ENCODE results near the gene HNRNPA3. TPM values are rescaled to one million over a fixed set of nuclear protein-coding genes. Genes with fewer than 3 reads are reported as not detected.
"Not testable (repeated sequence)": the region's sequence is repeated elsewhere in the genome, so short reads cannot be mapped to it uniquely, and the experiment has no call there.

HNRNPA3 gene
- total and polyA plus RNA-seq, 4 donors, result 118 to 178 (median 144) TPM

GRCh38 chr2:177221534-177221933 lies 8.9 kb downstream of the HNRNPA3 start:
- no peak for ATAC-seq (ENCODE audit: low FRiP score)
- Histone ChIP-seq H3K4me3 (ENCODE audit: low read length in 2 of 2) (no peak overlapping the region), H3K27ac (ENCODE audit: low read depth in 1 of 2, low read length in 2 of 2) (no peak overlapping the region), H3K4me1 (ENCODE audit: control insufficient read depth in 1 of 2, insufficient read depth in 2 of 2, low read length in 2 of 2) (no peaks in the 10 kb centered on the region), H3K9me3 (ENCODE audit: control insufficient read depth, low read length) (no peaks in the 10 kb centered on the region), H3K36me3 (ENCODE audit: control insufficient read depth in 1 of 2, insufficient read depth in 2 of 2, low read length in 1 of 2) (peaks cover 0 to 4% of the 10 kb centered on the region in 2 donors), H3K27me3 (ENCODE audit: control insufficient read depth in 1 of 2, insufficient read depth in 2 of 2, low read length in 1 of 2) (no peaks in the 10 kb centered on the region)
- intact Hi-C loops (cut with DNase I), result no loop called here
- DNase-seq, result no peak
- 88 to 89% methylated on average over 3 of the region's 3 CpGs for WGBS, 2 donors

DNA sequence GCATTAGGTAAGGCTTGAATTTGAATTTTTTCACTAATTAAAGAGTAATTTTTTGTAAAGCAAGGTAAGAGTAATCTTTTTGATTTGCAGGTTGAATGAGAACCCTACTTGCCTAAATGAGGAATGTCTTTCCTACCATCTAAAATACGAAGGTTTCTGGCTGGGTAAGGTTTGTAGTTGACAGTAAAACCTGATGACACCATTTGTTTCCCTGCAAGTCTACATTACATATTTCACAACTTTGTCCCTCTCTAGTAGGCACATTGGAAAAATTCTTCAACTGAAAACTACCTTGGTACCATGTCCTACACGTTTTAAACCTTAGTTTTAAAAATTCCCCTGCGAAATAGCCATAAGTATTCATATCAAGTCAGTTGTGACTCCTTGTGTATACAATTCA lies 9.4 kb downstream of the HNRNPA3 start:
- H3K36me3 ChIP-seq (ENCODE audit: control insufficient read depth in 1 of 2, insufficient read depth in 2 of 2, low read length in 1 of 2), result peaks cover 0 to 4% of the 10 kb centered on the region in 2 donors
- no peaks in the 10 kb centered on the region for H3K4me1 ChIP-seq (ENCODE audit: control insufficient read depth in 1 of 2, insufficient read depth in 2 of 2, low read length in 2 of 2)
- intact Hi-C loops (cut with DNase I), result no loop called here
- DNase-seq (no peak), ATAC-seq (ENCODE audit: low FRiP score) (no peak)
- no peaks in the 10 kb centered on the region for H3K9me3 ChIP-seq (ENCODE audit: control insufficient read depth, low read length)
- WGBS, 2 donors, result 69 to 71% methylated on average over 3 of the region's 3 CpGs
- no peak overlapping the region for H3K4me3 ChIP-seq (ENCODE audit: low read length in 2 of 2)
- H3K27ac ChIP-seq (ENCODE audit: low read depth in 1 of 2, low read length in 2 of 2), result no peak overlapping the region
- H3K27me3 ChIP-seq (ENCODE audit: control insufficient read depth in 1 of 2, insufficient read depth in 2 of 2, low read length in 1 of 2), result no peaks in the 10 kb centered on the region

- H3K4me3 ChIP-seq (ENCODE audit: low read length in 2 of 2); DNase-seq; H3K27ac ChIP-seq (ENCODE audit: low read depth in 1 of 2, low read length in 2 of 2); ATAC-seq (ENCODE audit: low FRiP score); H3K27me3 ChIP-seq (ENCODE audit: control insufficient read depth in 1 of 2, insufficient read depth in 2 of 2, low read length in 1 of 2); H3K4me1 ChIP-seq (ENCODE audit: control insufficient read depth in 1 of 2, insufficient read depth in 2 of 2, low read length in 2 of 2); H3K9me3 ChIP-seq (ENCODE audit: control insufficient read depth, low read length); H3K36me3 ChIP-seq (ENCODE audit: control insufficient read depth in 1 of 2, insufficient read depth in 2 of 2, low read length in 1 of 2); intact Hi-C loops (cut with DNase I): not testable (repeated sequence)
Observed at GRCh38 chr2:177223436-177223835, 10.8 kb downstream of the HNRNPA3 start.

DNA sequence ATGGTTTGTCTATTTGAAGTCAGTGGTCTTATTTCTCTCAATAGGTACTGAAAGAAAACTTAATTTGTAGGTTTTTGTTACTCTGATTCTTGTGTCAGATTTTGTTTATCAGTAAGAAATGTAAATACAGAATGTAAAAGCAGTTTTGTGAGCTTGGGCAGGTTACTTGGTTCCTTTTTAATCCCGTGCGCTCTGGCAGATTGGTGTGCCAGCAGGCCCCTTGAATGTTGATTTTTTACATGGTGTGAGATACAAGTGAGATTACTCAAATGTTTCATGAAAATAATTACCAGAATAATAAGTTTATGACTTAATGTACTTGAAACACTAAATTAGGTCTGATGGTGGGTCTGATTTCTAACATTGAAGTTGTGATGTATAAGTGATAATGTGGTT lies 13.4 kb downstream of the HNRNPA3 start:
- ATAC-seq (ENCODE audit: low FRiP score) (no peak), DNase-seq (no peak)
- WGBS, 2 donors, result 44 to 53% methylated on average over 2 of the region's 2 CpGs
- intact Hi-C loops (cut with DNase I), result no loop called here
- no peak overlapping the region for H3K27ac ChIP-seq (ENCODE audit: low read depth in 1 of 2, low read length in 2 of 2)
- peaks cover 4 to 9% of the 10 kb centered on the region in 2 donors for H3K36me3 ChIP-seq (ENCODE audit: control insufficient read depth in 1 of 2, insufficient read depth in 2 of 2, low read length in 1 of 2)
- H3K4me3 ChIP-seq (ENCODE audit: low read length in 2 of 2), result no peak overlapping the region
- H3K27me3 ChIP-seq (ENCODE audit: control insufficient read depth in 1 of 2, insufficient read depth in 2 of 2, low read length in 1 of 2), result no peaks in the 10 kb centered on the region
- H3K4me1 ChIP-seq (ENCODE audit: control insufficient read depth in 1 of 2, insufficient read depth in 2 of 2, low read length in 2 of 2), result no peaks in the 10 kb centered on the region
- no peaks in the 10 kb centered on the region for H3K9me3 ChIP-seq (ENCODE audit: control insufficient read depth, low read length)

GRCh38 chr2:177229442-177230242 lies 17.0 kb downstream of the HNRNPA3 start:
- H3K9me3 ChIP-seq (ENCODE audit: control insufficient read depth, low read length), result no peaks in the 10 kb centered on the region
- peak overlapping the region in 1 of 2 donors; percentile 33 for H3K27ac ChIP-seq (ENCODE audit: low read depth in 1 of 2, low read length in 2 of 2)
- 85 to 86% methylated on average over 8 of the region's 8 CpGs for WGBS, 2 donors
- H3K4me1 ChIP-seq (ENCODE audit: control insufficient read depth in 1 of 2, insufficient read depth in 2 of 2, low read length in 2 of 2), result peaks cover 2 to 5% of the 10 kb centered on the region in 2 donors
- no peak for ATAC-seq (ENCODE audit: low FRiP score)
- intact Hi-C loops (cut with DNase I), result no loop called here
- no peak overlapping the region for H3K4me3 ChIP-seq (ENCODE audit: low read length in 2 of 2)
- peaks cover 6 to 9% of the 10 kb centered on the region in 2 donors for H3K36me3 ChIP-seq (ENCODE audit: control insufficient read depth in 1 of 2, insufficient read depth in 2 of 2, low read length in 1 of 2)
- no peaks in the 10 kb centered on the region for H3K27me3 ChIP-seq (ENCODE audit: control insufficient read depth in 1 of 2, insufficient read depth in 2 of 2, low read length in 1 of 2)
- DNase-seq, result no peak

- Histone ChIP-seq H3K4me3 (ENCODE audit: low read length in 2 of 2) (no peak overlapping the region), H3K27me3 (ENCODE audit: control insufficient read depth in 1 of 2, insufficient read depth in 2 of 2, low read length in 1 of 2) (no peaks in the 10 kb centered on the region), H3K27ac (ENCODE audit: low read depth in 1 of 2, low read length in 2 of 2) (no peak overlapping the region), H3K4me1 (ENCODE audit: control insufficient read depth in 1 of 2, insufficient read depth in 2 of 2, low read length in 2 of 2) (peaks cover 2 to 5% of the 10 kb centered on the region in 2 donors), H3K9me3 (ENCODE audit: control insufficient read depth, low read length) (no peaks in the 10 kb centered on the region), H3K36me3 (ENCODE audit: control insufficient read depth in 1 of 2, insufficient read depth in 2 of 2, low read length in 1 of 2) (peaks cover 6 to 9% of the 10 kb centered on the region in 2 donors)
- intact Hi-C loops (cut with DNase I), result no loop called here
- no peak for ATAC-seq (ENCODE audit: low FRiP score)
- WGBS, 2 donors, result 88 to 89% methylated on average over 3 of the region's 3 CpGs
- DNase-seq, result no peak
Observed at GRCh38 chr2:177231270-177231669, 18.7 kb downstream of the HNRNPA3 start.

- intact Hi-C loops (cut with DNase I), result no loop called here
- no peak for DNase-seq
- Histone ChIP-seq H3K9me3 (ENCODE audit: control insufficient read depth, low read length) (no peaks in the 10 kb centered on the region), H3K27ac (ENCODE audit: low read depth in 1 of 2, low read length in 2 of 2) (no peak overlapping the region), H3K4me3 (ENCODE audit: low read length in 2 of 2) (no peak overlapping the region), H3K27me3 (ENCODE audit: control insufficient read depth in 1 of 2, insufficient read depth in 2 of 2, low read length in 1 of 2) (no peaks in the 10 kb centered on the region), H3K36me3 (ENCODE audit: control insufficient read depth in 1 of 2, insufficient read depth in 2 of 2, low read length in 1 of 2) (peaks cover 6 to 9% of the 10 kb centered on the region in 2 donors), H3K4me1 (ENCODE audit: control insufficient read depth in 1 of 2, insufficient read depth in 2 of 2, low read length in 2 of 2) (peaks cover 2 to 5% of the 10 kb centered on the region in 2 donors)
- ATAC-seq (ENCODE audit: low FRiP score), result no peak
- 83 to 84% methylated on average over 8 of the region's 8 CpGs for WGBS, 2 donors
Observed at GRCh38 chr2:177232098-177232704, 19.6 kb downstream of the HNRNPA3 start.

- Histone ChIP-seq H3K9me3 (ENCODE audit: control insufficient read depth, low read length) (no peaks in the 10 kb centered on the region), H3K4me1 (ENCODE audit: control insufficient read depth in 1 of 2, insufficient read depth in 2 of 2, low read length in 2 of 2) (peaks cover 4 to 17% of the 10 kb centered on the region in 2 donors), H3K36me3 (ENCODE audit: control insufficient read depth in 1 of 2, insufficient read depth in 2 of 2, low read length in 1 of 2) (peaks cover 5% of the 10 kb centered on the region in 2 donors), H3K27me3 (ENCODE audit: control insufficient read depth in 1 of 2, insufficient read depth in 2 of 2, low read length in 1 of 2) (no peaks in the 10 kb centered on the region), H3K4me3 (ENCODE audit: low read length in 2 of 2) (no peak overlapping the region), H3K27ac (ENCODE audit: low read depth in 1 of 2, low read length in 2 of 2) (no peak overlapping the region)
- DNase-seq, result no peak
- intact Hi-C loops (cut with DNase I), result no loop called here
- no peak for ATAC-seq (ENCODE audit: low FRiP score)
Observed at GRCh38 chr2:177234267-177234666, 21.7 kb downstream of the HNRNPA3 start.
